GM12878 (cell line): ENCODE data around the gene DCAF5.

Experiments used
- BRCA1 ChIP-seq: IDR thresholded peaks from 2 replicates; pipeline ENCODE4 v1.6.1; 2011; ENCODE audit warnings: low read depth, low read length, improper control_type of control experiment
- CHD2 ChIP-seq: IDR thresholded peaks from 2 replicates; pipeline ENCODE4 v1.6.1; 2011; ENCODE audit warnings: low read depth, low read length, improper control_type of control experiment, borderline replicate concordance
- SMC3 ChIP-seq: IDR thresholded peaks from 2 replicates; pipeline ENCODE4 v1.6.1; 2011; ENCODE audit warnings: low read length, improper control_type of control experiment, borderline replicate concordance
- SP1 ChIP-seq: IDR thresholded peaks from one replicate; pipeline ENCODE4 v1.6.1; 2011; ENCODE audit warnings: low read depth, low read length
- ZNF687 ChIP-seq: fragments of 450-650 bp; IDR thresholded peaks from 2 replicates; pipeline ENCODE4 v1.6.1; 2017; ENCODE audit warnings: mild to moderate bottlenecking, moderate library complexity

GRCh38 chr14:69132513-69133181, 20.3 kb downstream of the DCAF5 start:
- TF ChIP-seq ZNF687 (no peak), SMC3 (no peak), BRCA1 (no peak), SP1 (no peak), CHD2 (no peak)
